Central memory CD8-positive, alpha-beta T cell (primary cell): ENCODE data around the gene FGFBP1.
"Not testable (repeated sequence)": the region's sequence is repeated elsewhere in the genome, so short reads cannot be mapped to it uniquely, and the experiment has no call there.

Experiments
- ATAC-seq: fragments of 150-1000 bp; cut with Tn5 transposase; replicated peaks from 2 replicates; pipeline ENCODE4 v1.10.0; 2022; ENCODE audit warnings: mild to moderate bottlenecking, moderate FRiP score, moderate number of reproducible peaks; ENCODE audit not compliant: poor library complexity, severe bottlenecking; ENCODE audit errors: extremely low read depth
- DNase-seq, 2 donors: peaks; one replicate each; pipeline ENCODE4 v3.0.0; 2021; ENCODE audit warnings: low spot score in 2 of 2
- H3K27ac Mint-ChIP-seq: one replicate; pipeline ENCODE4 v1.8.0; 2022; ENCODE audit warnings: low read depth, mild to moderate bottlenecking, moderate library complexity, mixed read lengths
- H3K27me3 Mint-ChIP-seq: one replicate; pipeline ENCODE4 v1.8.0; 2022; ENCODE audit warnings: mixed read lengths
- H3K36me3 Mint-ChIP-seq: one replicate; pipeline ENCODE4 v1.8.0; 2022; ENCODE audit warnings: mild to moderate bottlenecking, moderate library complexity, mixed read lengths; ENCODE audit not compliant: insufficient read depth
- H3K4me1 Mint-ChIP-seq: one replicate; pipeline ENCODE4 v1.8.0; 2022; ENCODE audit warnings: mixed read lengths
- H3K4me3 Mint-ChIP-seq: one replicate; pipeline ENCODE4 v1.8.0; 2022; ENCODE audit warnings: mild to moderate bottlenecking, moderate library complexity, mixed read lengths
- H3K9me3 Mint-ChIP-seq: one replicate; pipeline ENCODE4 v1.8.0; 2022; ENCODE audit warnings: mixed read lengths

Gene FGFBP1

DNA sequence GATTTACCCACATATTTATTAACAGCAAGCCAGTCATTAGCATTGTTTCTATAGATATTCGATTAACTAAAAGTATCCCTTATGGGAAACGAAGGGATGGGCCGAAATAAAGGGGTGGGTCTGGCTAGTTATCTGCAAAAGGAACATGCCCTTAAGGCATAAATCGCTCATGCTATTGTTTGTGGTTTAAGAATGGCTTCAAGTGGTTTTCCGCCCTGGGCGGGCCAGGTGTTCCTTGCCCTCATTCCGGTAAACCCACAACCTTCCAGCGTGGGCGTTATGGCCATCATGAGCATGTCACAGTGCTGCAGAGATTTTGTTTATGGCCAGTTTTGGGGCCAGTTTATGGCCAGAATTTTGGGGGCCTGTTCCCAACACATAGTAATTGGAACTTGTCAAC lies 22.2 kb downstream of the FGFBP1 start:
- H3K27me3 Mint-ChIP-seq = peaks cover 31% of the 10 kb centered on the region
- not testable (repeated sequence) for H3K4me3 Mint-ChIP-seq, H3K36me3 Mint-ChIP-seq, H3K27ac Mint-ChIP-seq, H3K9me3 Mint-ChIP-seq, ATAC-seq, H3K4me1 Mint-ChIP-seq, DNase-seq

DNA sequence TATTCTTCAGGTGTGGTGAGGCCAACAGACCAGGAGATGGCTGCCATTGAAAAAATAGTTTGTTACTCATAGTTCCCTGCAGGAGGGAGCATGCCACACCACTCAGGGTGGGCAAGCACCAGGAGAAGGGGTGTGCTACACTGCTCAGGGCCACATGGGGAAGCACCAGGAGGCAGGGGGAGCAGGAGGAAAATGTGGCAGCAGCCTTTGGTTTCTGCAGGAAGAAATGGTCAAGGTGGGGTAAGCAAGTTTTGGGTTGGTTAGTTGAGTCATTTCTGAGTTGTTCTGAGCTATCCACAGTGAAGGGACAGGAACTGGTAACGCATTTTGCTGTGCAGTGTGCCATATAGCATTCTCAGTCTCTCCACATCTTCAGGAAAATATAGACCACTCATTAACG lies 23.8 kb downstream of the FGFBP1 start:
- H3K36me3 Mint-ChIP-seq = no peaks in the 10 kb centered on the region

DNA sequence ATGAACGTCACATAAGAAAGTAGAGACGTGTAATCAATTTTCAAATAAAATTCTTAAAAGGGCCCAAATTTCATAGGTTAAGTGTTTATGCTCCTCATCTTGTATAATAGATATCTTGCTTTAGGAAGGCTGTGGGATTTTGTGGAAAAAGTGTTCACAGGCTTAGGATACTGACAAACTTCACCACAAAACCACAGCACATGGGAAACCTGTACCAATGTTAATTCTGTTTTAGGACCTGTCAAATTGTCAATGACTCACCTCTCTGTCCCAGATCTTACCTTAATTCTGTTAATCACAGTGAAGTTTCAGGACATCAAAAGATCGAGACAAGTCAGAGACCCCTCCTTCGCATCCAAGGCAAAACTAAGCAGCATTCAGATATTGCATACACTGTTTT lies 24.2 kb downstream of the FGFBP1 start:
- Mint-ChIP-seq H3K27me3 (peaks cover 23% of the 10 kb centered on the region), H3K4me1 (no peaks in the 10 kb centered on the region), H3K36me3 (no peaks in the 10 kb centered on the region), H3K9me3 (no peaks in the 10 kb centered on the region), H3K4me3 (no peak overlapping the region), H3K27ac (no peak overlapping the region)
- ATAC-seq (no peak), DNase-seq (no peak)

More for the DNA sequence above, 23.8 kb downstream of the FGFBP1 start:
- Mint-ChIP-seq H3K27me3 (peaks cover 27% of the 10 kb centered on the region), H3K4me1 (no peaks in the 10 kb centered on the region), H3K27ac (no peak overlapping the region), H3K4me3 (no peak overlapping the region), H3K9me3 (no peaks in the 10 kb centered on the region)
- ATAC-seq = no peak
- DNase-seq = no peak

DNA sequence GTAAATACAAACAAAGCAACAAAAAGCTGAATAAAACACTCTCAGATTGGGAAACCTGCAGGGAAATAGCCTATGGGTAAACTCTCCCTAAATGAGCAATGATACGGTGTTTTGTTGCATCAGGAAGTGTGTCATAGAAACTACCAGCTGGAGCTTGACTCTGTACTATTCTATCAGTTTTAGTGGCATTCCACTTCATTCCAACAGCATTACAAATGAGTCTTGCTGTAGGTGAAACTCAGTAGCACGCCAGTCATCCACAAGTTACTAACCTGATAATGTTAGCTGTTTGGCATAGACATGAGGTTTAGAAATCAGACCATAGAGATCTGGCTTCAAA lies 24.9 kb downstream of the FGFBP1 start:
- DNase-seq (no peak), ATAC-seq (no peak)
- Mint-ChIP-seq H3K27ac (no peak overlapping the region), H3K36me3 (no peaks in the 10 kb centered on the region), H3K27me3 (peaks cover 23% of the 10 kb centered on the region), H3K4me1 (no peaks in the 10 kb centered on the region), H3K9me3 (no peaks in the 10 kb centered on the region), H3K4me3 (no peak overlapping the region)

DNA sequence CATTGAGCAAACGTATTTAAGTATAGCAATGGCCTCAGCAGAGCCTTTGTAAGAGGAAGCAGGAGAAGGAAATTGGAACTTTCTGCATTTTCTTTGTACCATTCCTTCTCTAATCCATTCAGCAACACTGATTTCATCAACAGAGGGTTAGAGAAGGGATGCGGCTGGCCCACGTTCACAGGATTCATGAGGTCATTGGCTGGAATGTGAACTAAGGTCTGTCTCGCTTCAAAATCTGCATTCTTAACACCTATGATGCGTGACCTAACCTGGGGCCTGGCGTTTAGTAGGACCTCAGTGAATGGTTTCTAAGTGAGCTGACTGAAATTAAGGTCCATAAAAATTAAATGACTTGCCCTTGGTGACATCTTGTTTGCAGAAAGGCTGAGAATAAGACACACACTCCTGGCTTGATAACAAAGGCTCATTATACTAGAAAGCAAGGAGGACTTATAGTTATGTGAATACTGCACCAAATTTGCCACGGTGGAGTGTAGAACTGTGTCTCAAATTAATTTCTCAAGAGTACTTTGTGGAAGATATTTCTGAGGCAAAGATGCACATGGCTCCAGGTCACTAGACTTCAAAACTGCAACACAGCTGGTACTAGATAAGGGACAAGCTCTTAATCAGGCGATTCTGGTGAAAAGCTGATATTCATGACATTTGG lies 25.4 kb downstream of the FGFBP1 start:
- H3K27me3 Mint-ChIP-seq = peaks cover 23% of the 10 kb centered on the region
- no peak overlapping the region for H3K27ac Mint-ChIP-seq
- H3K9me3 Mint-ChIP-seq = no peaks in the 10 kb centered on the region
- no peak overlapping the region for H3K4me3 Mint-ChIP-seq
- DNase-seq (no peak), ATAC-seq (no peak)
- no peaks in the 10 kb centered on the region for H3K4me1 Mint-ChIP-seq
- H3K36me3 Mint-ChIP-seq = no peaks in the 10 kb centered on the region

GRCh38 chr4:15912236-15912635 lies 26.3 kb downstream of the FGFBP1 start:
- no peak for ATAC-seq
- no peaks in the 10 kb centered on the region for H3K9me3 Mint-ChIP-seq
- H3K4me1 Mint-ChIP-seq = no peaks in the 10 kb centered on the region
- H3K27me3 Mint-ChIP-seq = peaks cover 25% of the 10 kb centered on the region
- H3K4me3 Mint-ChIP-seq = no peak overlapping the region
- H3K36me3 Mint-ChIP-seq = no peaks in the 10 kb centered on the region
- H3K27ac Mint-ChIP-seq = no peak overlapping the region
- no peak for DNase-seq

GRCh38 chr4:15910155-15910940 lies 28.2 kb downstream of the FGFBP1 start:
- H3K4me1 Mint-ChIP-seq = no peaks in the 10 kb centered on the region
- H3K4me3 Mint-ChIP-seq = no peak overlapping the region
- H3K27ac Mint-ChIP-seq = no peak overlapping the region
- no peak for ATAC-seq
- H3K36me3 Mint-ChIP-seq = no peaks in the 10 kb centered on the region
- no peak for DNase-seq
- peaks cover 25% of the 10 kb centered on the region for H3K27me3 Mint-ChIP-seq
- H3K9me3 Mint-ChIP-seq = no peaks in the 10 kb centered on the region

- no peak for ATAC-seq
- Mint-ChIP-seq H3K27ac (no peak overlapping the region), H3K36me3 (no peaks in the 10 kb centered on the region), H3K27me3 (peaks cover 38% of the 10 kb centered on the region), H3K9me3 (no peaks in the 10 kb centered on the region), H3K4me1 (no peaks in the 10 kb centered on the region), H3K4me3 (no peak overlapping the region)
- DNase-seq = no peak
These were observed 31.1 kb downstream of the FGFBP1 start for GRCh38 chr4:15907430-15907829.

GRCh38 chr4:15906020-15906443 lies 32.5 kb downstream of the FGFBP1 start:
- H3K27ac Mint-ChIP-seq = no peak overlapping the region
- no peaks in the 10 kb centered on the region for H3K9me3 Mint-ChIP-seq
- DNase-seq (no peak), ATAC-seq (no peak)
- H3K4me1 Mint-ChIP-seq = no peaks in the 10 kb centered on the region
- peaks cover 46% of the 10 kb centered on the region for H3K27me3 Mint-ChIP-seq
- H3K36me3 Mint-ChIP-seq = no peaks in the 10 kb centered on the region
- no peak overlapping the region for H3K4me3 Mint-ChIP-seq

DNA sequence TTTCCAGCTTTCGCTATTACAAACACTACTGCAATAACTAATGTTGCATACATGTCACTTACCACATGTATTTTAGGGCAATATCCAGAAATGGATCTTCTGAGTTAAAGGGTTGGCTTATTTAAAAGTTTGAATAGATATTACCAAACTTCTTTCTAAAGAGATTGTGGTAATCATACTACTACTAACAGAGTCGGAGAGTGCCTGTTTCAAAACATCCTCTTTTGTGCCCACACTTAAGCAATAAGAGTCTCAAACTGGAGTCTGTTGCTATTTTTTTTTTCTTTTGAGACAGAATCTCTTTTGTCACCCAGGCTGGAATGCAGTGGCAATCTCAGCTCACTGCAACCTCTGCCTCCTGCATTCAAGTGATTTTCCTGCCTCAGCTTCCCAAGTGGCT lies 35.8 kb downstream of the FGFBP1 start:
- H3K9me3 Mint-ChIP-seq = no peaks in the 10 kb centered on the region
- DNase-seq = no peak
- no peak overlapping the region for H3K27ac Mint-ChIP-seq
- peaks cover 58% of the 10 kb centered on the region for H3K27me3 Mint-ChIP-seq
- H3K4me1 Mint-ChIP-seq = no peaks in the 10 kb centered on the region
- no peak overlapping the region for H3K4me3 Mint-ChIP-seq
- no peaks in the 10 kb centered on the region for H3K36me3 Mint-ChIP-seq
- no peak for ATAC-seq

DNA sequence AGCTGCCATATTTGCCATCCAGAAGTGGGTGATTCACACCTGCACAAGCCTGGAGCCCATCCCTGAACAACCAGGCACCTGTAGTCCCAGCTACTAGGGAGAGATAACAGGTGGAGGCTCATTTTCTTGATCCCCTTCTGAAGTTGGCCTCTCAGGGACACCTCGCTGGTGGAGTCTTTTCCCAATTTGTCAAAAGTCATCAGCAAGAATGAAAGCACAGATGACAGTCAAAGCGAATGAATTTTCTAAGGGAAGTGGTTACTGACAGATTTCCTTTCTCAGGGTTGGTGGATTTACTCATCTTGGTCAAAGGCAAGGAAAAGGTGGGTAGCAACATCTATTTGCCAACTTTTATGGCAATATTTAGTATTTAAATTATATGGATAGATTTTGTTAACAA lies 36.5 kb downstream of the FGFBP1 start:
- H3K4me3 Mint-ChIP-seq = no peak overlapping the region
- H3K9me3 Mint-ChIP-seq = no peaks in the 10 kb centered on the region
- H3K27ac Mint-ChIP-seq = no peak overlapping the region
- ATAC-seq = no peak
- no peaks in the 10 kb centered on the region for H3K36me3 Mint-ChIP-seq
- DNase-seq = no peak
- H3K27me3 Mint-ChIP-seq = peaks cover 58% of the 10 kb centered on the region
- H3K4me1 Mint-ChIP-seq = no peaks in the 10 kb centered on the region

- no peak for ATAC-seq
- H3K27ac Mint-ChIP-seq = no peak overlapping the region
- H3K9me3 Mint-ChIP-seq = no peaks in the 10 kb centered on the region
These were observed 37.5 kb downstream of the FGFBP1 start for GRCh38 chr4:15901007-15901406.

DNA sequence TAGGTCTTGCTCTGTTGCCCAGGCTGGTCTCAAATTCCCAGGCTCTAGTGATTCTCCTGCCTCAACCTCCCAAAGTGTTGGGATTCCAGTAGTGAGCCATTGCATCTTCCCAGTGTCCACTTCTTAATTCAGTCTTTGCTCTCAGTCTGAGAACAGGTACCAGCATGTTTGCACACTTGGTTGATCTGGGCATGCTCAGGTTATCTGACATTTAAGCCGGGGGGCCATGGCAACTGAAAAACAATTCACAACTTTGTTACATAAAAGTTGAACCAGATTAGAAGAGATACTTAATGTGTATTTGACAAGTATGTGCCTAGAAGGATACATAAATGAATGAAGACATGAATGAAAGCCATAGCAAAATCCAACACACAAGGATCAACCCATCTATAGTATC lies 39.0 kb downstream of the FGFBP1 start:
- H3K9me3 Mint-ChIP-seq = no peaks in the 10 kb centered on the region
- no peak for DNase-seq
- peaks cover 53% of the 10 kb centered on the region for H3K27me3 Mint-ChIP-seq
- H3K27ac Mint-ChIP-seq = no peak overlapping the region
- no peaks in the 10 kb centered on the region for H3K4me1 Mint-ChIP-seq
- H3K4me3 Mint-ChIP-seq = no peak overlapping the region
- ATAC-seq = no peak
- H3K36me3 Mint-ChIP-seq = no peaks in the 10 kb centered on the region

More at GRCh38 chr4:15901007-15901406, 37.5 kb downstream of the FGFBP1 start:
- Mint-ChIP-seq H3K27me3 (peaks cover 58% of the 10 kb centered on the region), H3K36me3 (no peaks in the 10 kb centered on the region), H3K4me1 (no peaks in the 10 kb centered on the region), H3K4me3 (no peak overlapping the region)
- DNase-seq = no peak
